GM18870 (cell line): ENCODE measurements around the gene NDC1.

Source experiments
- ATAC-seq: cut with Tn5 transposase; IDR thresholded peaks from one replicate; pipeline ENCODE4 v1.9.1; 2021; ENCODE audit warnings: moderate library complexity; ENCODE audit not compliant: unreplicated experiment

NDC1 gene

DNA sequence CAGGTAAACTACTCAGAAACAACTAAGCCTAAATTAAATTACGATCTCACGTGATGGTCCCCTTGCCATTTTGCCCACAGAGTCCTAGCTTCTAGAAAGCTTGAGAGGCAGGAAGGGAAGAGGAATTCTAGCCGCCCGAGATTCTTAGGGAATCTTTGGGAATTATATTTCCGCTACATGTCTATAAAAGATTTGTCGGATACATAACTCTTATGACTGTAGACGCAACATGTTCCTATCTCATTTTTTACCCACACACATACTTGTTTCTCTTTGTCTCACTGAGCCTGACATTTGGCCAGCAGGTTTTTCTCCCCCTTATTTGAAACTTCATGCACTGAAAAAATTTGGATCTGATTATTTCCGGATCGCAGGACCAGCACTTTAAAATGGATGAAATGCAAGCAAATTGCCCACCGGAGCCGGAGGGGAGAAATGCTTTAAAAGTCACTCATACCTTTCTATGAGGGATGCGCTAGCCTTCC lies 104.6 kb downstream of the NDC1 start:
- ATAC-seq = no peak

DNA sequence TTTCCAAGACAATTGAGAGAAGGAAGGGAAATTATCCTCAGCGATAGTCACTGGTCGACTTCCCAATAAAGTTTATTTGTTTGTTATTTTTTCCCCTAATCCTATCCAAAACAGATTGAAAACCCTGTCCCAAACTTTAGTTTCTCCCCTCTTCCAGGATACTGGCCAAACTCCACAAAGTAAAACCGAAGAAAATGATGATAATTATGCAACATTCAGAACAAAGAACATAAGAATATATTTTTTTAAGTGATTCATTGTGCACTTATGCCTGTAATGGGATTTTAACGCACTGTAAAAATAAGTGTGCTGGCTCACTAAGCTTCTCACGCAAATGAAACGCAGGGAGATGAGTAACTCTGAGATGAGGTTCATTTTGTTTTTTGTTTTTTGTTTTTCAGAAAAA lies 105.2 kb downstream of the NDC1 start:
- no peak for ATAC-seq

GRCh38 chr1:53732409-53732808 lies 105.7 kb downstream of the NDC1 start:
- ATAC-seq = no peak

DNA sequence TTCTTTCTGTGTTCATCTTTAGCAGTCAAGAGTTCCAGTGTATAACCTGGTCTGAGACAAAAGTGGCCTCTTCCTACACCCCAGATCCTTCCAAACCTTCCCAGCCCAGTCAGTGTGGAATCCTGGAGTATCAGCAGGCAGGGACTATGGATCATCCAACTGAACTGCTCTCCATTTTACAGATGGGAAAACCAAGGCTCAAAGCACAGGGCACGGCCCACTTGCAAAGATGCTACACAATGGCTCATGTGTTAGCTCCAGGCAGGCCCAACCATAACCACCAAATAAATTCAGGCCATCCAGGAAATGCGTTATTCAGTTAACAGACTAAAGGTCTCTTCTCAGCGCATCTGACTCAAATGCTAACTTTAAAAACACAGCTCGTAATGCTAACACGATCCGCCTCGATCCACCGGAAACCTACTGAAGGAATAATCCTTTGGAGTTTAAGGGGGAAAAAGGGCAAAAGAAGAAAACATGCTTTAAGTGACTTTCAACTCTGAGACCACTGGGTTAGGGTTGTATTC lies 106.3 kb downstream of the NDC1 start:
- ATAC-seq = no peak

DNA sequence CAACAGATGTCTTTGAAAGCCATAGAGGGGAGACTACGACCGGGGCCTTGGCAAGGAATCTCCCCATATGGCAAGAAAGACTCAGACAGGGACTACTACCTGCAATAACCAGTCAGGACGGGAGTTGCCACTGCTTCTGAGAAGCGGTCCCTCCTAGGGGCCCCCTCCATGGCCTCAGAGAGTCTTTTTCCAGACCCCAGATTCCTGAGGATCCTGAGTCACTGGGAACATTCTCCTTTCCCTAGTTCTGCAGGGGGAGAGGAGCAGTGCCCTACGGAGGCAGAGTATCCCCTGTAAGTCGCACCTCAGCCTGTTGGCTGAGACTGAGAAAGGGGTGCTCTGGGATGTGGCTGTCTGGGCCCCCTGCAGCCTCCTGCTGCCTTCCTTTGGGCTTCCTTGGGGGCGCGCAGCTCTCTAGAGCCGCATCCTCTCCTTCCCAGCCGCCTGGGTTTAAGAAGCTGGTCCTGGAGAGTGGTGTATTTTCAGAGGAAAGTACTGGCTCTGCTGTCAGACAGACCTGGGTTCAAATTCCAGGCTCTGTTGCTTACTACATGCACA lies 107.0 kb downstream of the NDC1 start:
- ATAC-seq = no peak

DNA sequence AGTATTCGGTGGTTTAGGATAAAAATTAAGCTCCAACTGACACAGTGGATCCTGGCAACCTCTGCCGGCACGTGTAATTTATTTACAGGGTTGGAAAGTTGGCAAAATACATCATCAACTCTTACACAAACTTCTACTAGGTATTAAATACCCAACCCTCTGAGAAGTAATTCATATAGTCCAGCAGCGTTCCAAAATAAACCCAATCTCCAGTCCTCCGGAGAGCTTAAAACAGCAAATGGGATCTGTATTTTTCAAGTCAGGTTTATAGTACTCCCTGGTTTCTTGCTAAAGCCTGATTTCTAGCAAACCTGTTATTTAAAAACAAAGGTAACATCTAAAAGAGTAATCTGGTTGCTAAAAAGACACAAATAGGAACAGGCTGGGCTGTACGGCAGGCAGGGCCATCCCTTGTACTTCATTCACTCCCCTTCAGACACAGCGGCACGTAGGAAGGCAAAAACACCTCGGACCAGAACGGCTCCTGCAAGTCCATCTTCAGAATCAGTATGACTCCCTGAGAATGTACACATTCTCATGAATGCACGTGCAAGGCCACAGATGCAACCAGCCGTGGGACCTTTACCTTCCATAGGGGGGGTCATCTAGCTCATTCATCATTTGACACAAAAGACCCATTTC lies 107.8 kb downstream of the NDC1 start:
- no peak for ATAC-seq

GRCh38 chr1:53729456-53730223 lies 108.5 kb downstream of the NDC1 start:
- no peak for ATAC-seq

DNA sequence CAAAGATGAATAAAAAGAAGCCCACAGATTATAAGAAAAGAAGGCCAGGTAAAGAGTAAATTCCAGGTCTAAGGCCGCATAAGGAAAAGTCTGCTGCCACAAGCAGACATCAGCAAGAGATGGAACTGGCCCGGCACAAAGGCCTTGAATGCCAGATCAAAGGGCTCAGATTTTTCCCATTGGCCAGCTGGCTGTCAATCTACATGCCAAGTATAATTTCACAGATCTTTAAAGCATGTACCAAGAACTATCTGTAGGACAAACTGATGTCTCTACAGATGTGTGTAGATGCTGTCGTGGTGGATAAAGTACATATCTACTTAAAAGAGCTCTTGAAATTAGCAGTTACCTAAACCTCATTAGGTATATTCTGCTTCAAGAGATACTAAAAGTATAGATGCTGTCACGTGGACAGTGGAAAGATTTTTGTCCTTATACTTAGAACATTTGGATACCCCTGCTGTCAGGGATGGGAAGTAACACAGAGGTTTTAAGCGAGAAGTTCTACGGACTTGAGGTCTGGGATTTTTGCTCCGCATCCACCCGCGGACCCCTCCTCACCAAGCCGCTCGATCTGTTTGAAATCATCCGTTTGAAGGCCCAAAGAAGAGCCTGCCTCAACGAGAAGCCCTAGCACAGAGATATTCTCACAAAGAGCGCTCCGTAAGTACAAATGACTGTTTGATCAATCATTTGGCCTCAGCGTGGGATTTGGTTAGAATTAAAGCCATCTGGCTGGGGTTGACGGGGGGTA lies 109.2 kb downstream of the NDC1 start:
- no peak for ATAC-seq

DNA sequence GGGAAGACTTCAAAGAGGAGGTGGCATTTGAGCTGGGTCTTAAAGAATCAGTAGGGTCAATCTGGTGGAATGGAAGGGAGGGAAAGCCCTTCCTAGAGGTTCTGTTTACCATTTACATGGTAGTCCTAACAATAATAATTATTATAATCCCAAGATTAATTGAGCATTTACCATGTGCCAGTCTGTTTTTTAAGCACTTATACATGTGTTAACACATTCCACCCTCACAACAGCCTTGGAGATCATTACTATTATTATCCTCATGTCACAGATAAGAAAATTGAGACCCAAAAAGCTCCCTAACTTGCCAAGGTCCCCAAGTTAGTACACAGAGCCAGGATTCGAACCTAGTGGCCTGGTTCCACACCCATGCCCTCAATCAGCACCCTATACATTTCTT lies 109.9 kb downstream of the NDC1 start:
- no peak for ATAC-seq

DNA sequence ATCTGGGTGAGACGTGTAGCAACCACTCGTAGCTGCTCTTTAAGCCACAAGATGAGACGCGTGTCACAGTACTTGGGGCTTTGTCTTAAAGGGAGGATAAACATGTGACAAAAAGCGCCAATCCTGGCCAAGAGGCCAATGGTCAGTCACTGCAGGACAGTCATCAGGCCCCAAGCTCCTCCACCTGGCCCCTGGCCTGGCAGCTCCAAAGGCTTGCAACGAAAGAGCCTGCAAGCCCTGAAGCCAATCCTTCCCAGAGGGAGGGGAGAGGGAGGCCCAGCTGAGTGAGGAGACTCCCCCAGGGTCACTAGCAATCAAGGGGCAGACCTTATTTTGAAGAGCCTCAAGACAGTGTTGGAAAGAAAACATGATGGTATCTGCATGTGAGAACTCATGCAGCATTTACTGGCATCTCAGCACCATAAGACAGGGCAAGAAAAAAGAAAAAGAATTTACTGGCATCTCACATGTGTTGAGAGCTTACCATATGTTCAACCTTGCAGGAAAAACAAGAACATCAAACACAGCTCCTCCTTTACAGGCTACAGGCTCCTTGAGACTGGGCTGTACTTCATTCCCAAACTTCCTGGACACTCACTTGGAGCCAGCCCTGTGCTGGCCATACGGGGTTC lies 110.5 kb downstream of the NDC1 start:
- no peak for ATAC-seq

GRCh38 chr1:53726009-53726600 lies 112.0 kb downstream of the NDC1 start:
- ATAC-seq = no peak

- no peak for ATAC-seq
Measured at GRCh38 chr1:53725238-53725689, 112.8 kb downstream of the NDC1 start.

GRCh38 chr1:53722025-53722424 lies 116.1 kb downstream of the NDC1 start:
- ATAC-seq = no peak

GRCh38 chr1:53721088-53721487 lies 117.0 kb downstream of the NDC1 start:
- ATAC-seq = no peak

DNA sequence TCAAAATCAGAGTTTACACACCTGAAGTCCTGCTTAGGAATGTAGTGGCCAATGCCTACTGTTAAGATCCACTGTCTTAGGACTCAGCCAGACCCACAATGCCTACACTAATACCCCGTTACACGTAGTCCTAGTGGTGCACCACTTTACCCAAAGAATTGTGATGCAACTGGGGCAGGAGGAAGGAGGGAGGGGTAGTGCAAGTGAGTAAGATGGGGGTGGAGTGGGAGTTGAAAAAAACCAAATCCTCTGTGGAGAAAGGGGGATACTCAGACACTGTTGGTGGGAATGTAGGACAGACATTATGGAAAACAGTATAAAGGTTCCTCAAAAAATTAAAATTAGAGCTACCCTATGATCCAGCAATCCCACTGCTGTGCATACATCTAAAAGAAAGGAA lies 118.6 kb downstream of the NDC1 start:
- no peak for ATAC-seq

DNA sequence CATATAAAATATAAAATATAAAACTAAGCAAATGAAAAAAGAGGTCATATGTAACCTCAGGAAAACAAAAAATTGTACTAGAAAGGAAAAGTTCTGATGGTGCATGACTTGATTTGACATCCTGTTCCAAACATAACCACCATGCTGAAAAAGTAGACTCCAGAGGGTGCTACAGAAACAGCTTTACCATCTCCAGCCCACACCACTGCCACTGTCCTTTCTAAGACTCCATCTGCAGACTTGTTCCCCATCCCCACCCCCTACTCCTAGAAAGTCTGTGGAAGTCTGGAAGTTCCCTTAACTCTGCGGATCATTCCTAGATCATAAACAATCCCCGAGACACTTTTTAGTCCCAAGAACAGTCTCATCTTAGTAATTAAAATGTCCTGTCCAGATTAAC lies 119.7 kb downstream of the NDC1 start:
- no peak for ATAC-seq

- no peak for ATAC-seq
Measured at GRCh38 chr1:53717025-53717804, 120.9 kb downstream of the NDC1 start.

DNA sequence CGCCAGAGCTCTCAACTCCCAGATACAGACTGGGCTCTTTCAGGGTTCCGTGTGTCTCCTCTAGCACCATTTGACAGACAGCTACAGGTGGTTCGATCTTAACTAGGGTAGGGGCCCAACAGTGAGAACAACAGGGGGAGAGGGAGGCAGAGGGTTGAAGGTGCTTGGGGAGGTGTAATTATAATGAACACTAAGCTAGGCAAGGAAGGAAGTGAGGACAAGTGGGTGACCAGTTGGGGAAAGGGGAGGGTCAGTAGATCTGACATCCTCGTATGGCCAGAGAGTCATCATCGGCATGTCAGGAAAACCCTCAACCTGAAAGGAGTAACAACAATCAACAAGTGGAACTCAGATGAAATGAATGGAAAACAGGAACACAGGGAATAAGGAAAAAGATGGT lies 121.9 kb downstream of the NDC1 start:
- ATAC-seq = no peak

- no peak for ATAC-seq
Measured at GRCh38 chr1:53715478-53715877, 122.6 kb downstream of the NDC1 start.
